Measurements from ENCODE around the gene CEP63. TPM values are rescaled to one million over a fixed set of nuclear protein-coding genes. Genes with fewer than 3 reads are reported as not detected.

The CEP63 gene
- total and polyA plus RNA-seq, 2 of the 8 experiments (the other 6 are each of a cell fraction or from before 2014, with no cell fraction given): 5.3 to 18.2 TPM

DNA sequence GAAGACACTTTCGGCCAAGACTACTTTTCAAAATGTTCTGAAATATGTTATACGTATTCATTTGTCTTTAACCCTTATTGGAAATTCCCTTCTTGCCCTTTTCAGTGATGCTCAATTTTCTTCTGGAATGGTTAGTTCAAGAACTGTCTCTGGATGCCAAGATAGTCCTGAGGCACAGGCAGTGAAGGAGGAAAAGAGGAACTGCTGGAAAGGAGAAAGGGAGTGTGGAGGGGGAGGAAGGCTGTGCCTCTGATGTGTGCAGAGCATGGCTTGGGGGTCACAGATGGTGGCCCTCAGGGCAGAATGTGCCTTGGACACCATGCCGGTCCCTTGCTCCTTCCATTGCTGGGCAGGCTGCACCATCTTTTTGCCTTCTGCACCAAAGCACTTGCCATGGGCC is 73.7 kb downstream of the CEP63 start:
- Histone ChIP-seq H2AFZ (ENCODE audit: low read length) (no peak overlapping the region), H3K79me2 (ENCODE audit: control insufficient read depth in 1 of 2, insufficient read depth in 2 of 2, low read length in 2 of 2) (no peaks in the 10 kb centered on the region), H2BK12ac (ENCODE audit: low read depth, low read length) (no peak overlapping the region), H2BK120ac (replicated peaks; ENCODE audit: low read depth, low read length) (no peak overlapping the region), H2AK5ac (ENCODE audit: low read depth, low read length) (no peak overlapping the region), H4K91ac (replicated peaks; ENCODE audit: insufficient read length, low read length) (no peak overlapping the region), H2BK15ac (ENCODE audit: low read length) (no peak overlapping the region), H3K56ac (replicated peaks; ENCODE audit: insufficient read length, low read depth, low read length) (no peak overlapping the region), H2BK5ac (ENCODE audit: low read depth, low read length) (no peak overlapping the region), H3K36me3 (ENCODE audit: control insufficient read depth in 2 of 4, insufficient read depth in 4 of 4, low read length in 3 of 4) (no peaks in the 10 kb centered on the region), H3K23me2 (ENCODE audit: low read depth, low read length) (no peaks in the 10 kb centered on the region), H3K4me1 (replicated peaks in 1 of 4; ENCODE audit: control insufficient read depth in 3 of 4, insufficient read depth in 4 of 4, low read length in 3 of 4) (no peaks in the 10 kb centered on the region), H4K8ac (ENCODE audit: extremely low read depth, insufficient read depth, low read length) (no peak overlapping the region), H3K9ac (replicated peaks in 1 of 4; ENCODE audit: extremely low read depth in 1 of 4, low read depth in 3 of 4, low read length in 3 of 4) (no peak overlapping the region), H3K79me1 (ENCODE audit: low read depth, low read length) (no peaks in the 10 kb centered on the region), H3K18ac (ENCODE audit: extremely low read depth, low read length) (no peak overlapping the region), H3K4me3 (ENCODE audit: extremely low read depth in 1 of 4, insufficient read depth in 2 of 4, low read depth in 3 of 4, low read length in 4 of 4) (no peak overlapping the region), H4K20me1 (replicated peaks in 1 of 2; ENCODE audit: control insufficient read depth in 1 of 2, insufficient read depth in 2 of 2, low read length in 2 of 2) (no peaks in the 10 kb centered on the region), H3K27me3 (replicated peaks in 1 of 4; ENCODE audit: control insufficient read depth in 3 of 4, extremely low read depth in 1 of 4, insufficient read depth in 3 of 4, low read length in 3 of 4) (peaks cover 0 to 1% (median 0%) of the 10 kb centered on the region in 4 experiments; a peak in 1 of 7 replicates), H3K4ac (replicated peaks; ENCODE audit: insufficient read length, low read depth, low read length) (no peak overlapping the region), H3K14ac (ENCODE audit: insufficient read length) (no peak overlapping the region), H3K27ac (ENCODE audit: low read depth, low read length) (no peak overlapping the region), H2BK20ac (ENCODE audit: low read length) (no peak overlapping the region), H4K5ac (ENCODE audit: insufficient read length, low read depth, low read length) (no peak overlapping the region), H3K23ac (ENCODE audit: insufficient read length) (no peak overlapping the region), H3K9me3 (ENCODE audit: insufficient read depth in 2 of 2, low read depth in 1 of 2, low read length in 1 of 2) (no peaks in the 10 kb centered on the region), H3K4me2 (ENCODE audit: insufficient read depth in 1 of 2, low read depth in 2 of 2, low read length in 2 of 2) (no peak overlapping the region)
- 90% methylated on average over 3 of the region's 3 CpGs; no CpG with 5 or more reads in 1 of the 2 experiments for WGBS, 2 experiments (ENCODE audit: extremely low coverage in 1 of 2, insufficient coverage in 1 of 2, insufficient read length in 1 of 2, insufficient replicate concordance in 2 of 2, low coverage in 1 of 2, low lambda C conversion rate in 2 of 2, missing lambda C conversion rate in 1 of 2)
- FAIRE-seq: no peak
- DNase-seq (ENCODE audit: low read depth in 1 of 2, low spot score in 2 of 2): no peak
- TF ChIP-seq CREB1 (IDR thresholded peaks at IDR 0.05) (no peak), GABPA (IDR thresholded peaks at IDR 0.05; ENCODE audit: borderline replicate concordance, insufficient read depth, low read length) (no peak), YY1 (IDR thresholded peaks at IDR 0.05; ENCODE audit: low read depth, low read length) (no peak), CBX5 (IDR thresholded peaks at IDR 0.05; ENCODE audit: low read depth, low read length) (no peak), NANOG (IDR thresholded peaks at IDR 0.05; ENCODE audit: insufficient read depth, low read depth, low read length, poor library complexity, severe bottlenecking) (no peak), TBP (IDR thresholded peaks at IDR 0.05; ENCODE audit: low read depth, low read length) (no peak), SIX5 (IDR thresholded peaks at IDR 0.05; ENCODE audit: low read depth, low read length) (no peak), MAFK (IDR thresholded peaks at IDR 0.05; ENCODE audit: low read depth, low read length) (no peak), SP2 (IDR thresholded peaks at IDR 0.05; ENCODE audit: low read length) (no peak), JUND (IDR thresholded peaks at IDR 0.05; ENCODE audit: low read length) (no peak)
- TF ChIP-seq, protein P1, sequence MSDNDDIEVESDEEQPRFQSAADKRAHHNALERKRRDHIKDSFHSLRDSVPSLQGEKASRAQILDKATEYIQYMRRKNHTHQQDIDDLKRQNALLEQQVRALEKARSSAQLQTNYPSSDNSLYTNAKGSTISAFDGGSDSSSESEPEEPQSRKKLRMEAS (IDR thresholded peaks at IDR 0.05): no peak
- ChIA-PET CTCF (ENCODE audit: partially characterized antibody) (no interaction called here), POLR2A (ENCODE audit: partially characterized antibody) (no interaction called here)

Data from H1 (cell line).